ENCODE results near the gene ZNF335. TPM values are rescaled to one million over a fixed set of nuclear protein-coding genes. Genes with fewer than 3 reads are reported as not detected.

Gene ZNF335
- total and polyA plus RNA-seq, 2 of the 13 experiments (the other 11 are each of a cell fraction or from before 2014, with no cell fraction given): 9.7 to 13.7 TPM

- no peak for TF ChIP-seq ZNF362 (CRISPR knock-in tag; IDR thresholded peaks at IDR 0.05; ENCODE audit: borderline replicate concordance)
- TF ChIP-seq ZNF704 (CRISPR knock-in tag; IDR thresholded peaks at IDR 0.05; ENCODE audit: borderline replicate concordance): no peak
- peak; percentile 90 for TF ChIP-seq AGO2 (optimal IDR thresholded peaks at IDR 0.05; ENCODE audit: low read depth, low read length)
- TF ChIP-seq ZNF577 (CRISPR knock-in tag; IDR thresholded peaks at IDR 0.05; ENCODE audit: borderline replicate concordance, low read depth): no peak
- TF ChIP-seq CEBPB (IDR thresholded peaks at IDR 0.05; ENCODE audit: borderline replicate concordance, low read depth, low read length): no peak
- 0 out of 2 replicates have a peak, but pooled peaks have one; percentile 5 for TF ChIP-seq ZNF567 (CRISPR knock-in tag; IDR thresholded peaks at IDR 0.05; ENCODE audit: borderline replicate concordance)
- no peak for TF ChIP-seq RXRB (CRISPR knock-in tag; IDR thresholded peaks at IDR 0.05; ENCODE audit: borderline replicate concordance)
- no peak for TF ChIP-seq NFE2 (CRISPR knock-in tag; IDR thresholded peaks at IDR 0.05)
- TF ChIP-seq TFE3 (CRISPR knock-in tag; IDR thresholded peaks at IDR 0.05): no peak
- TF ChIP-seq GZF1 (CRISPR knock-in tag; IDR thresholded peaks at IDR 0.05): no peak
- no peak for TF ChIP-seq ZNF335 (CRISPR knock-in tag; IDR thresholded peaks at IDR 0.05)
- TF ChIP-seq ZMYM3 (CRISPR knock-in tag; IDR thresholded peaks at IDR 0.05): no peak
- TF ChIP-seq ZFP62 (CRISPR knock-in tag; IDR thresholded peaks at IDR 0.05): no peak
- TF ChIP-seq IKZF4 (CRISPR knock-in tag; IDR thresholded peaks at IDR 0.05; ENCODE audit: borderline replicate concordance, low read depth, not compliant biosample characterization): no peak
- no peak for TF ChIP-seq RERE (CRISPR knock-in tag; IDR thresholded peaks at IDR 0.05; ENCODE audit: low read depth)
- no peak for TF ChIP-seq MYPOP (CRISPR knock-in tag; IDR thresholded peaks at IDR 0.05)
- no peak for TF ChIP-seq PRPF4 (IDR thresholded peaks at IDR 0.05; ENCODE audit: low read depth, low read length, poor library complexity, severe bottlenecking)
- no peak for TF ChIP-seq ZNF530 (CRISPR knock-in tag; IDR thresholded peaks at IDR 0.05; ENCODE audit: low read depth)
Observed at GRCh38 chr20:45947110-45947866, 24.7 kb downstream of the ZNF335 start (continued).

Data from HepG2 (cell line).